ENCODE data around the gene NCKIPSD.
A peak's percentile ranks its signal among the peaks of the same experiment; 100 is the strongest.

Gene NCKIPSD

DNA sequence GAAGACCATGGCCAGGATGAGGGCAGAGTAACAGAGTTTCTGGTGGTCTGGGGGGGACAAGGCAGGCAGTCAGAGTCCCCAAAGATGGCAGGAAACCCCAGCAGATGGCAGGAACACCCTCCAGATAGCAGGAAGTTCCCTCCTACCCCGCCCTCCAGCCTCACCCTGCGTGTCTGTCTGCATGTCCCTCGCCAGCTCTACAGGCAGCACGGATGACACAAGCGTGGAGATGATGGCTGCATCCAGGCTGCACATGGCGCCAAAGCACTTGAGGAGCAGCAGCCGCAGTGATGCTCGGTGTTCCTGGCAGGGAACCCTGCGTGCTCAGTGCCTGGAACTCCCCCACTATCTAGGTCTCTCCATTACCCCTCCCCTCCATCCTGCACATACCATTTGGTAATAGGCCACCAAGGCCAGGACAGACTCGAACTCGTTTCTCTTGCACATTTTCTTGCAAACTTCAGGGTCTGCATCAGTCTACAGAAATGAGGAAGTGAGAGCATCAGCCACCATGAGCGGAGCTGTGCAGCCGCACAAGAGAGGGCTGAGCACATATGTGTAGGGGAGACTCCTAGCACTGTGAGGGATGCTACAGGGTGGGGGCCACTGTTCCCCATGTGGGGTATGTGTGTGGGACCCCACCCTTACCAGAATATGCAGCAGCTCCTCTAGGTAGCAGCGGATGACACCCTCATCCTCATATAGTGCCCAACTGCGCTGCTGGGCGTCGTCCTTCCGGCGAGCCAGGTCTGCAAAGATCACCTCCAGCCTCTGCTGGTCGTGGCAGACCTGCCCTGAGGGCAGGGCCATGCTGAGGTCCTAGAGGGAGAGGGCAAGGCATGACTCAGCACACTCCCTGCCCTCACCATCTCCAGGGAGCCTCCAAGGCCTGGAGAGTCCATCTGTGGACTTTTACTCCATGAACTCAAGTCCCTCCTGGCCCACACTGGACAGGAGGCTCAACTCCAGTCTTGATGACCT, 6.0 kb downstream of the NCKIPSD start:
- no peak for DNase-seq

DNA sequence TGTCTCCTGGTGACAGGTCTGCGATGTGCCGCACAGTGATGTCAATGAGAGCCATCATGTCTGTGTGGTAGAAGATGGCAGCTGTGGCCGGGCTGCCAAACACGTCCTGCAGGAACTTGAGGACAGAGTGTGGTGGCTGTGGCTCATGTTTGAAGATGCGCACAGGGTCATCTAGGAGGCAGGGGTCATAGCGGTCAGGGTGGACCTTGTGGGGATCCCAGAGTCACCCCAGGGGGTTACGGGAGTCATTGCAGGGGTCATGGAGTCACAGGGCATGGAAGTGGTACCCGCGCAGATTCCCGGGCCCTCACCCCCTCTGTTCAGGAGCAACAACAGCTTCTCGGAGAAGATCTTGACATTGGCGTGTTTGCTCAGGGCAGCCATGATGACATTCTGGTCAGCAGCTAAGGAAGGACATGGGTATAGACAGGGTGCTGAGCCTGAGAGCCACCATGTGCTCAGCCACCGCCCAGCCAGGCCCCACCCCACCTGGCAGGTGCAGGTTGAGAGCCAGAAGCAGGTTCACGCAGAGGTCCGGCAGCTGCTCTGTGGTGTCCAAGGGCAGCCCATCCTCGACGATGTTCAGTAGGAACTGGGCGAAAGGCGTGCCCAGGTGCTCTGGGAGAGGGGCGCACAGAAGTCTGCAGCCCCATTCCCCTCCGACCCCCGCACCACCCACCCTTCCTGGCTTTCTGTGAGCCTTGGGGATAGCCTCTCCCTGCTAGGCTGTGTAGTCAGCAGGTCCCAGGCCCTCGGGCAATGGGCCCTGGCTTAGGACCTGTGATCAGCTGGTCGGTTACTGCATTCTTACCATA, 6.9 kb downstream of the NCKIPSD start:
- no peak for DNase-seq

DNA sequence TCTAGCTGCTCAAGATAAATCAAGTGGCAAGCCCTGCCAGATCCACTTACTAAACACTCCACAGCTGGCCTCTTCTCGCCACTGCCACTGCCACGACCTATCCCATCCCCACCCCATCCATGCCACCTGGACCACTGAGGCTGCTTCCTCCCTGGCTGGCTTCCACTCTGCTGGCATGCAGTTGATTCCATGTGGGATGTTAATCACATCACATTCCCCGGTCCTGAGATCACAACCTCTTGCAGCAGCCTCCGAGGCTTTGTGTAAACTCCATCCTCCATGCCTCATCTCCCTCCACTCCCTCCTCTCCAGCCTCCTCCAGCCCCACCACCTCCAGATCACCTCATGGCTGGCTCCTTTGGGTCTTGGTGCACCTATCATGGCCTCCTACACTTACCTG, 7.7 kb downstream of the NCKIPSD start:
- DNase-seq: no peak

DNA sequence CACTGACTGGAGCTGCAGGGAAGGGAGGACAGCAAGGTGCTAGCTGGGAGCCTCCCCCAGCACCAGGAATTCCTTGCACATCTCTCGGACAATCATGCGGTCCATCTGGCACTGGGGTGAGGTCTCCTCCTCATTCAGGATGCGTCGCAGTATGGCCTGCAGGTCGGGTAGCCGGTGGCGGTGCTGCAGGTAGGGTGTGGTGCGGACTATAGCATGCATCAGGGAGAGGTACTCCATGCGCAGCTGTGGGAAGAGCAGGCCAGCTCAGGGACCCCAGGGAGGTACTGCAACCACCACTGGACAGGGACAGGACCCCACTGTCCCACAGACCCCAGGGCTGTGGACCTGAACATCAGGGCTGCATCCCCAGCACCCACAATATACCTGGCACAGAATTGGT, 11.2 kb downstream of the NCKIPSD start:
- DNase-seq: no peak

DNA sequence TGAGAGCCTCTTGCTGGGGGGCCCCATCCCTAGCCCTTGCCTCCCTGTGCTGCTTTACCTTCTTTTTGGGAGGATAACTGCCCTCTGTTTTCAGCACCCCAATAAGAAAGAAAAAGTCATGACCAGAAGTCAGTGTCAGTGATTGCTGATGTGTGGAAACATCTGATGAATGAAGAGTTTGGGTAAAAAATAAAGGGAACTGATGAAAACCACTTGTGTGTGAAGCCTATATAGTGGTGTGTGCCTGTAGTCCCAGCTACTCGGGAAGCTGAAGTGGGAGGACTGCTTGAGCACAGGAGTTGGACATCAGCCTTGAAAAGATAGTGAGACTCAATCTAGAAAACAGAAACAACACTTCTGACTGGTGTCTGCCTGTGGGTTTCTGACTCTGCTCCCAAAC, 13.2 kb downstream of the NCKIPSD start:
- DNase-seq: no peak

DNA sequence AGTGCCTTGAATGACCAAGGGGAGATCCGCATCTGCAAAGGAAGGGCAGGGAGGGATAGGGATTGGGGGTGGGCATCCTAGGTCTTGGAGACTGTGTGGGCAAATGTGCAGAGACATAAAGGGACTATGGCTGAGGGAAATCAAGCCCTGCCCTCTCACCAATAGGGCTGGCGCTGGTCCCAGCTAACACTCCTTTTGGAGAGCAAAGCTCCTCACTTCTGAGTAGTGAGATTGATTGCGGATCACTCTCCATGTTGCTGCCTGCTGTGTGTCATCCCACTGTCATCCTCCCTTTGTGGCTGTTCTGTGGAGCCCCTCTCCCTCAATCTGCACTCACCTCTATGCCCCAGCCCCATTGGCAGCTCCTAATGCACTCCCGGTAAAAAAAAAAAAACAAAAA, 20.8 kb downstream of the NCKIPSD start:
- DNase-seq: no peak

DNA sequence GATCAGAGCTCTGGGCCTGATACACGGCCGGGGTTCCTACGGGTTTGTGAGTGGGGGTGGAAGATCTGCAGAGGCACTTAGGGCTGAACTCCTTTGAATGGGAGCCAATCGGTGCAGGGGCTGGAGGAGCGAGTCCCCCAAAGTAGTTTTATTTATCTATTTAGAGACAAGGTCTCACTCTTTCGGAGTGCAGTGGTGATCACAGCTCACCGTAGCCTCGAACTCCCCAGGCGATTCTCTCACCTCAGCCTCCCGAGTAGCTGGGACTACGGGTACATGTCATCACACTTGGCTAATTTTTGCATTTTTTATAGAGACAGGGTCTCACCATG, 21.4 kb downstream of the NCKIPSD start:
- no peak for DNase-seq

DNA sequence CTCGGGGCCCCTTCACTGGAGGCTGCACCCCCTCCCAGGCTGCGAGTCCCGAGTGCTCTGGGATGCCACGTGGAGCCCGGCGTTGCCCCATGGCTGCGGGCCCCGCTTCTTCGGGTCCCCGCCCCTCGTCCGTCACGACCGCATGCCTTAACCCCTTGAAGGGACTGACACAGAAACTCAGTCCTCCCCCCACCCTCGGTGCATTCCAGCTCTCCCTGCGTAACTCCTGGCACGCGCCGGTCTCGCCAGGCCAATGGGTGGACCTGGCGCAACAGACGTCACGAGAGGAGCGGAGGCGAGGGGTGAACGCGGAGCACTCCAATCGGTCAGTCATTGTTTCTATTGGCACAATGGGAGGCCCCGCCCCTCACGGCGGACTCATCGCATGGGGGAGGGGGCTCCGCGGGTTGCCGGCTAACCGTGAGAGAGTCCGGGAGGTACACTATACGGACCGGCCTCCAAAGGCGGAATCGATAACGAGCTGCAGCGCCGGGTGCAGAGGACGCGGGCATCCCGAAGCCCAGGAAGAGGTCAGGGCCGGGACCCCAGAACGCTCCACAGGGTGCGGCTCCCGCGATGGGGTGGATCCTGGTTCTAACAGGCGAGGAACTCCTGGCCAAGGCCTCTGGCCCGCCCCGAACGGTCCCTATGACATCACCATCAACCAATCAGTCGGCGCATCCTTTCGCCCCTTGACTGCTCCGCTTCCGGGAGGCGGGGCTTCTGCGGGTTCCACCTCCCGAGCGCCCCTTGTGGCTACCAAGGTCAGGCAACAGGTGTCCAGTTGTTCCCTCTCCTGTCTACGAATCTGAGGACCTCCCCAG, 22.0 kb downstream of the NCKIPSD start:
- peak; percentile 75 to 98 (median 94) for DNase-seq

DNA sequence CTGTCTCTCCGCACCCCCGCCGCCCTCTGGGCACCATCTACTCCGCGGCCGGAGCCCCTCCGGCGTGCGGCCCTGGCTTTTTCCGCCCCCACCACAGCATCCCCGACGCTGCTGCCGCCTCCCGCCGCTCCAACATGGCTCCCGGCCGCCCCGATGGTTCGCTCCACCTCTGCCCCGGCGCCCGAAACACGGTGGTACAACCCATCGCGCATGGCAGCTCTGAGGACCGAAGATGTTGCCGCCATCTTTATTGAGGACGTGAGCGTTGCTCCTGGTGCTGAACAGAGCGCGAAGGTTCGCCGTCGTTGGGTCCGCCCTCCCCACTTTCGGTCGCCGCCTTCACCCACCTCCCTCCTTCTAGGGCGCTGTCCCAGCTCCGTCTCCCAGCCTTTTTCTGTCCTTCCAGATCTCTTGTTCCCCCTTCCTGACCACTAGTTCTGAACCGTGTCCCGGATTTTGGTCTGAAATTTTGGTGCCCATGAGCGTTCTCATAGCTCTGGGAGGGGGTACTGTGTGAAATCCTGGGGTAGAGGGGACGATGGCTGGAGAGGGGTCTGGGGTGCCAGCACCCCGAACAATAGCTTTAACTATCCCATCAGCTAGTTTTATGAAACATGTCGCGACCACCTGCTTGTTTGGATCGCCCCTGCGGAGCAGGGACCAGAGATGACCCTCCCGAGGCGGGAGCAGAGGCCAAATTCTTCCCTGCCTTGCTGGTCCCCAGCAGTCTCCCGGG, 22.8 kb downstream of the NCKIPSD start, which contains the start of gene CELSR3:
TSS of gene CELSR3 (minus strand) at position 134 of the 736 bp plus-strand sequence. CDS start 252 bp downstream, outside the sequence.
- peak in 55 of 56 donors; percentile 8 to 93 (median 75) for DNase-seq

DNA sequence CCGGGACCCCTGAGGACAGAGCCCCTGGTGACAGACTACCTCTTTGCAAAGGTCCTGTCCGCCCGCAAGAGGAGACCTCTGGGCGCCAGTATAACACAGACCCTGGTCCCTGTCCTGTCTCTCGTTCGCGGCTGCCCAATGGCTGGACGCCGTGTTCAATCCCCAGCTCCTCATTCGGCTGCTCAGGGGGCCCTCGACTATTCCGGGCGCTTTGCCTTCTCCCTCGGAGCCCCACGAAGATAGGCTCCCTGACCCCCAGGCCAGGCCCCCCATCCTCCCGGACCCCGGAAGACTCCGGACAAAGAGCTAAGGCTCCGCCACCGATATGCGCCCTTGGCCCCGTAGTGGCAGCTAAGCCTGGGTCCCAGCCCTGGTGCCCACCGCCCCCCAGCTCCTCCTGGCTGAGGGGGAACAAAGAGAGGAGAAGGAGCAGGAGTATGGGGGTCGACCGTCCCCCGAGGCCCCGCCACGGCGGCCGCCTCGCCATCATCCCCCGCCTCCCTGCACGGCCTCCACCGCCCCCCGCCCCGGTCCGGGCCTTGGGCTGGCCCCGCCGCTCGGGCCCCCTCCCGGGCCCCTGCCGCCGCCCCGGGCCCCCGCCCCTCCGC, 23.5 kb downstream of the NCKIPSD start:
- peak in 2 of 56 donors; percentile 14 to 34 for DNase-seq

DNA sequence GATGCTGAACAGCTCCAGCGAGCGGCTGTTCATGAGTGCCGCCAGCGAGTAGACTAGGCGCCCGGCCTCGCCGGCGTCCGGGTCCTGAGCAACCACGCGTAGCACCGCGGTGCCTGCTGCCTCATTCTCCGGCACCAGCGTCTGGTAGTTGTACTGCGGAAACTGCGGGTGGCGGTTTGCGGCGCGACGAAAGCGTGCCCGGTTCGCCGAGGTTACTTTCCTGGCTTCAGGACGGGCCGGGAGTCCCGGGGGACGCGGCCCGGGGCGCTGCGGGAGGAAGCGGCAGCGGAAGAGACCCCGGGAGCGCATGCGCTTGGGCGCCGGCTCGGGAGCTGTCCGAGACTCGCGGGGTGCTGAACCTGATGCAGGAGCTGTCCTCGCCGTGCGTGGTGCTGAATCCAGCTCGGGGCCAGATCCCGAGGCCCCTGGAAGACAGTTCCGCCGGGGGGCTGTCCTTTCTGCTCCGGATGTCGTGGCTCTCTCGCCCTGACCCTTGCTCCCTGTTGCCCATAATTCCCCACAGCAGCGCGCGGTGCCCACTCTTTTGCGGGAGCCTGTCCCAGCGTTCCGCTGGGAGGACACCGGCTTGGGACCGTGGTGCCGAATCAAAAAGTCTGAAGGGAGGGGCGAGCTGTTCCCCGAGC, 24.1 kb downstream of the NCKIPSD start:
- DNase-seq: peak in 50 of 56 donors; percentile 10 to 80 (median 46)

DNA sequence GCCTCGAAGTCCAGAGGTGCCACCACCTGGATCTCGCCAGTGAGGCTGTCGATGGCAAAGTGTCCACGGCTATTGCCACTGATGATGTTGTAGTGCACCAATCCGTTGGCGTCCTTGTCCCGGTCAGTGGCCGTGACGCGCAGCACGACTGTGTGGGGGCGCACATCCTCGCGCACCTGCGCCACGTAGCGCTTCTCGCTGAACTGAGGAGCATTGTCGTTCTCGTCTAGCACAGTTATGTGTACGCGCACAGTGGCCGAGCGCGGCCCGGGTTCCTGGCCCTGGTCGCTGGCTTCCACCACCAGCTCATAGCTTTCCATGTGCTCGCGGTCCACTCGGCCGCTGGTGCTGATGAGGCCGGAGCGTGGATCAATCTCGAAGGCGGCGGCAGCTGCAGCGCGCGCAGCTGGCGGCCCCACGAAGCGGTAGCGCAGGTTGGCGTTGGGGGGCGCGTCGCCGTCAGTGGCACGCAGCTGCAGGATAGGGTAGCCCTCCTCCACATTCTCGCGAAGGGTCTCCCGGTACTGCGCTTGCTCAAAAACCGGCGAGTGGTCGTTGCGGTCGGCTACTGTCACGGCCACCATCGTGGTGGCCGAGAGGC, 24.8 kb downstream of the NCKIPSD start:
- no peak for DNase-seq

DNA sequence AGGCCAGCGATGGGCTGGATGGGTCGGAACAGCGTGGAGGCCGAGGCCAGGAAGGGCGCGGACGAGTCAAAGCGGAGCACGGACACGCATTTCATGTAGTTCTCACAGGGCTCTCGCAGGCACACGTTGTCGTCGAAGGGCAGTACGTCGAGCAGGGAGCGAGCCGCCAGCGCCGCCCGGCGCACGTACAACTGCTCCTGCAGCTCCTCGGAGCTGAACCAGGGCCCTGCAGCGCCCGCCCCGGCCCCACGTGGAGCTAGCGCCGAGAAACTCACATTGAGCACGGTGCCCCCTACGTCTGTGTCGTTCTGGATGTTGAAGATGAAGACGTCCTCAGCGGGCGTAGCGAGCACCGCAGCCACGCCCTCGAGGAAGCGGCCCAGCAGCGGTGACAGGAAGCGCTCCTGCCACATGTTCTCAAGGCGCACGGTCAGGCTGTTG, 28.9 kb downstream of the NCKIPSD start:
- DNase-seq: no peak

DNA sequence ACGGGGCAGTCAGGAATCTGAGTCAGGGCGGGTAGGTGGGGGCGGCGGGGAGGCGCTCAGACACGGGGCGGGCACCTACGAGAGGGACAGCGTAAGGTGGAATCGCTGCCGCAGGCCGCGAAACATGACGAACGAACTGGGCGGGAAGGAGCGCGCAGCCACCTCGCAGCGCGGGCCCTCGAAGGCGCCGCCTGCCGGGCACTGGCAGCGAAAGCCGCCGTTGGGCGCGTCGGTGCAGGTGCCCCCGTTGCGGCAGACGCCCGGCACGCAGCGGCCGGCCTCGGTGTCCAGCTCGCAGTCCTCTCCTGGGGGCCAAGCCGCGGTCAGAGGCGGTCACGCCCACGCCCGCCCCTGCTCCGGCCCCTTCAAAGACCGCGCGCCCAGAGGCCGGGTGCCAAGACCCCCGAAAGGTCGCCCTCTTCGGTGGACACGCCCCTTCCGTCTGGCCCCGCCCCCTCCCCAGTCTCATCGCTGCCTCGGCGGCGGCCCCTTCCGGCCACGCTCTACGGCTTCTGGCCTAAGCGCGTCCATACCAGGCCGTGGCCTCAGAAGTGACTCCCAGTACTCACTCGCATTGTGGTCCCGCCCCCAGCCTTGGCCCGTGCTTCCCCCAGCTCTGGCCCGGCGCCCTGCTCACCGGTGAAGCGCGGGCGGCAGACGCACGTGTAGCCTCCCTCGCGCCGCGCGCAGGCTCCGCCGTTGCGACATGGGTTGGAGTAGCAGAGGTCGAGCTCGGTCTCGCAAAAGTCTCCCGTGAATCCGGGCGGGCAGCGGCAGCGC, 29.5 kb downstream of the NCKIPSD start:
- peak in 36 of 56 donors; percentile 4 to 70 (median 22) for DNase-seq

DNA sequence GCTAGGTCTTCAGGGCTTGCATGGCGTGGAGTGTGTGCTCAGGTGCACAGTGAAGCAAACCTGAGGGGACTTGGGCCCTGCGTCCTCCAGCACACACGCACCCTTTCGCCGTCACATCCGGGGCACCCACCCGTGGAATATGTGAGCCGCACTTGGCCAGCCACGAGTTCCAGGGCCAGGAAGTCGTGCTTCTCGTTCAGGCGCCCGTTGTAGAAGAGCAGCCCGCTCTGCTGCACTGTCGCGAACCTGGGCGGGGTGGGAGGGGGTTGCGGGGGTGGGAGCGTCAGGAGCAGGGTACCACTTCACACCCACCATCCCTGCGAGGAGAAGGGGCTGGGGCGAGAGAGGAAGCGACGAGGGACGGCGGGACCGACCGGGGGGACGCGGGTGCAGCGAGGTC, 30.1 kb downstream of the NCKIPSD start:
- no peak for DNase-seq

DNA sequence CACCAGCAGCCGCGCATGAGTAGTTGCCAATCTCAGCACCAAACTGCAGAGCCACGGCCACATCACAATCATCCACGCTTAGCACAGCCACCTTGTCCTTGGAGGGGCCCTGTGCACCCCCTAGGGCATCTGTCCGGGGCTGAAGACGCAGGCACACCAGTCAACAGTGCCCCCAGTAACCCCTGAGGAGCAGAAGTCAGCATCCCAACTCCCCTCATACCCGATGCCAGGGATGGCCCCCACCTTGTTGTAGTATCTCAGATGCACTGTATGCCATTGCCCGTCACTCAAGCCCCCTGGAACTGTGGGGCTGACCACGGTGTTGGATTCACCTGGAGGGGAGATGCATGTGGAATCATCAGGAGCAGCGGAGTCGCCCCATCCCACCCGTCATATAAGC, 30.7 kb downstream of the NCKIPSD start:
- no peak for DNase-seq

DNA sequence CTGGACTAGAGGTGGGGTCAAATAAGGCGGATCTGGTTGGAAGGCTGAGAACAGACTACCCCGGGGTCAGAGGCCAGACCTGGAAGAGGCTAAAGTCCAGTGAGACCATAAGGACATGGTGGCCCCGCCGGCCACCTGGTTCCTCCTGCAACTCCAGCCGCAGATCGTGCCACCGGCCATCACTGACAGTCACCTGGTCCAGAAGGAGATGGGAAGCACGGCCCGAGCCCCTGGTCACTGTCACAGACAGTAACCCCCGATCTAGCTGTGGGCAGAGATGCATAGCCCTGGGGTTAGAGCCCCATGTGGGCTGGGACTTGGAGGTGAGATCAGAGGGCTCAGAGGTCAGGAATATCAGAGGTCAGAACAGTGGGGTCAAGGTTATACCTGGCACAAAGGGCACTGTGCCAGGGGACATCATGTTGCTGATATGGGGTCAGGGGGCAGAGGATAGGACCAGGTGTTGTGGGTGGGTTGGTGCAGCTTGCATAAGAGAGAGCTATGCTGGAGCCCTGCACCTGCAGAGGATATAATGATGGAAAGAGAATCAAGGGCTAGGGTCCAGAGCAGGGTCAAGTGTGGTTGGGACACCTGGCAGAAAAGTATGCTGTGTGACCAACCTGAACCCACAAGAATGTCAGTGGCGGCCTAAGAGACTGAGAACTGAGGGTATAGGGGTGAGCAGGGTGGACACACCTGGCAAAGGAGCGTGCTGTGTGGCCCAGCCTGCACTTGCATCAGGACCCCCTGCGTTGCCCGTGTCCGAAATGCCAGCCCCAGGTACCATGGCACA, 32.6 kb downstream of the NCKIPSD start:
- DNase-seq: no peak
